ENCODE measurements around the gene DCC.

DCC gene, protein sequence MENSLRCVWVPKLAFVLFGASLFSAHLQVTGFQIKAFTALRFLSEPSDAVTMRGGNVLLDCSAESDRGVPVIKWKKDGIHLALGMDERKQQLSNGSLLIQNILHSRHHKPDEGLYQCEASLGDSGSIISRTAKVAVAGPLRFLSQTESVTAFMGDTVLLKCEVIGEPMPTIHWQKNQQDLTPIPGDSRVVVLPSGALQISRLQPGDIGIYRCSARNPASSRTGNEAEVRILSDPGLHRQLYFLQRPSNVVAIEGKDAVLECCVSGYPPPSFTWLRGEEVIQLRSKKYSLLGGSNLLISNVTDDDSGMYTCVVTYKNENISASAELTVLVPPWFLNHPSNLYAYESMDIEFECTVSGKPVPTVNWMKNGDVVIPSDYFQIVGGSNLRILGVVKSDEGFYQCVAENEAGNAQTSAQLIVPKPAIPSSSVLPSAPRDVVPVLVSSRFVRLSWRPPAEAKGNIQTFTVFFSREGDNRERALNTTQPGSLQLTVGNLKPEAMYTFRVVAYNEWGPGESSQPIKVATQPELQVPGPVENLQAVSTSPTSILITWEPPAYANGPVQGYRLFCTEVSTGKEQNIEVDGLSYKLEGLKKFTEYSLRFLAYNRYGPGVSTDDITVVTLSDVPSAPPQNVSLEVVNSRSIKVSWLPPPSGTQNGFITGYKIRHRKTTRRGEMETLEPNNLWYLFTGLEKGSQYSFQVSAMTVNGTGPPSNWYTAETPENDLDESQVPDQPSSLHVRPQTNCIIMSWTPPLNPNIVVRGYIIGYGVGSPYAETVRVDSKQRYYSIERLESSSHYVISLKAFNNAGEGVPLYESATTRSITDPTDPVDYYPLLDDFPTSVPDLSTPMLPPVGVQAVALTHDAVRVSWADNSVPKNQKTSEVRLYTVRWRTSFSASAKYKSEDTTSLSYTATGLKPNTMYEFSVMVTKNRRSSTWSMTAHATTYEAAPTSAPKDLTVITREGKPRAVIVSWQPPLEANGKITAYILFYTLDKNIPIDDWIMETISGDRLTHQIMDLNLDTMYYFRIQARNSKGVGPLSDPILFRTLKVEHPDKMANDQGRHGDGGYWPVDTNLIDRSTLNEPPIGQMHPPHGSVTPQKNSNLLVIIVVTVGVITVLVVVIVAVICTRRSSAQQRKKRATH (N-terminal part only)

GRCh38 chr18:52339891-52340371, at the start of gene DCC:
DCC (plus strand) TSS chr18:52340197; CDS start chr18:52340788, 591 bp downstream.
- no peak for DNase-seq (ENCODE audit: low spot score)

GRCh38 chr18:52310651-52311050, 29.3 kb upstream of the DCC start:
- no peak for DNase-seq (ENCODE audit: low spot score)

DNA sequence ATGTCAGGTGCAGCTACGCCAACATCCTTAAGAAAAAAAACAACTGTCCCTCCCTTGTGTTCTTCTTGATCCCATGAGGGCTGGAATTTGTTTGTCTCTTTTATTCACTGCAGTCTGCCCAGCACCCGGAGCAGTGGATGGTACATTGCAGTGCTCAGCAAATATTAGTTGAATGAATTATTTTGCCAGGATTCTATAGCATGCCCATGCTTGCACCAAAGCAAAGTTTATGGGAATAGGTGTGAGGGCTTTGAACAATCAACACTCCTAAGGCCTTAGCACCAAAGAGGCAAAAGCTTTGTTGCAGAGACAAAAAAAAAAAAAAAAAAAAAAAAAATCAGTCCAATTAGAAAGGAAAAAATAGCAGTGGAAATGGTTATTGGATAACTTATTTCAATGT, 28.7 kb upstream of the DCC start:
- DNase-seq (ENCODE audit: low spot score), result no peak

- no peak for DNase-seq (ENCODE audit: low spot score)
Measured at GRCh38 chr18:52312346-52312745, 27.7 kb upstream of the DCC start.

GRCh38 chr18:52313213-52313612, 26.8 kb upstream of the DCC start:
- no peak for DNase-seq (ENCODE audit: low spot score)

DNA sequence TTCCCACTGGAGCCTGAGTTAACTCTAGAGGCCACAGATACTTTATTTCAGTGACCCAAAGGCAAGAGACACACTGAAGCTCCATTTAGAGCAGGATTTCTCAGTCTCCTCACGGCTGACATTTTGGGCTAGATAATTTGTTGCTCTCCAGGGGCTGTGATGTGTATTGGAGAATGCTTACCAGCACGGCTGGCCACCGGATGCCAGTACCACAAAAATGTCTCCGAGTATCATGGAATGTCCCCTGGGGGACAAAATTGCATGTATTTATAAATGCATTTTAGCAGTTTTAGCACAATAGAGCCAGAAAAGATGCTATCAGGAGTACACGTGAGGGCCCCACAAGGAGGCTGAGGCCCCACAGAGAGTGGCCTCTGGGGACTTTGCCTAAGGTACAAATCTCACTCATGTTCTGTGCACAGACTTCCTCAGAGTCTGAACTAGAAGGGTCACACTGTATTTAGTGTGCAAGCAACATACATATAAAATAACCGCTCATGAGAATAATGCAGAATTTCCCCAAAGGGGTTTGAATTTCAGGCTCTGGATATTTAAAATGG, 20.5 kb upstream of the DCC start:
- no peak for DNase-seq (ENCODE audit: low spot score)

DNA sequence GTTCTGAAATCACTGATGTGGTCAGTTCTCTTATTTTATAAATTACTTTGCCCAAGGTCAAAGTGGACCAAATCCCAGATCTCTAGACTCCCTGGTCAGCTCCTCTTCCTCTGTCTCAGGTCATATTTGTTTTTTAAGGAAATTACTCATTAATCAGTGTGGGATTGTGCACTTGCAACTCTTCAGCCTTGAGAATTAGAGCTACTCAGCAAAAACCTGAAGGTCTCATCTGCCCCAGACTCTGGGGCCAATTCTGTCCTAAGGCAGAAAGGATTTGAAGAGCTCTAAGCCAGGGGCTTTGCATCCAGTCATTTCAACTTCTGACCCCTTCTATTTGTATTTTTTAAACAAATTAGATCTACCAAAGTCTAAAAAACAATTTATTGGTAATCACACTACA, 17.7 kb upstream of the DCC start:
- no peak for DNase-seq (ENCODE audit: low spot score)

DNA sequence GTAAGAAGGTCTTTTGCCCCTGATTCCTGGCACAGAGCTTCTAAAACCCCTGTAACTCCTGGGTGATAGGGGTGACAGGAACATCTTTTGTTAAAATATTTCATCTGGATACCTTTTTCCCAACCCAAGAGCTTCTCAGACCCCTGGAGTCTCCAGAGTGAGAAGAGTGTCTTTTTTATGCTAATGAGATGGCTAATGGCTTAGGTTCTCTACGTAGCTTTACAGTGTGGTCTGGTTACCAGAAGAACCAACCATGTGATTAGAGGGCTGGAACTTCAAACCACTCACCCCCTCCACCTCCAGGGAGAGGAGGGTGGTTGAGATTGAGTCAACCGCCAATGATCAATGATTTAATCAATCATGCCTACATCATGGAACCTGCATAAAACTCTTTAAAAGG, 16.2 kb upstream of the DCC start:
- DNase-seq (ENCODE audit: low spot score), result no peak

- no peak for DNase-seq (ENCODE audit: low spot score)
Measured at GRCh38 chr18:52325997-52326396, 14.0 kb upstream of the DCC start.

- DNase-seq (ENCODE audit: low spot score), result no peak
Measured at GRCh38 chr18:52333860-52334259, 6.1 kb upstream of the DCC start.

DNA sequence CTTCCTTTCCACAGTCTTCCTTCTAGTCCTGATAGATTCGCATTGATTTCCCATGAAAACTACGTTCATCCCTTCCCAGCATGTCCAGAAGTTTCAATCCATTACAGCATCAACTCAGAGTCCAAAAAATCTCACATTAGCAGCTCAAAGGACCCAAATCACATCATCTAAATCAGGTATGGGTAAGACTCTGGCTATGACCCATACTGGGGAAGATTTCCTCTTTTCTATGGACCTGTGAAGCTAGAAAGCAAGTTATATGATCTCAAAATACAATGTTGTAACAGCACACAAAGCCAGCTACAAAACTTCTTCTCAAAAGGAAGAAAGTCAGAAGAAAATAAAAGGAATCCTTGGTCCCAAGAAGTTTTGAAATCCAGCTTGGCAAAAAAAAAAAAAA, 5.7 kb upstream of the DCC start:
- DNase-seq (ENCODE audit: low spot score), result no peak

GRCh38 chr18:52334896-52335295, 5.1 kb upstream of the DCC start:
- no peak for DNase-seq (ENCODE audit: low spot score)

DNA sequence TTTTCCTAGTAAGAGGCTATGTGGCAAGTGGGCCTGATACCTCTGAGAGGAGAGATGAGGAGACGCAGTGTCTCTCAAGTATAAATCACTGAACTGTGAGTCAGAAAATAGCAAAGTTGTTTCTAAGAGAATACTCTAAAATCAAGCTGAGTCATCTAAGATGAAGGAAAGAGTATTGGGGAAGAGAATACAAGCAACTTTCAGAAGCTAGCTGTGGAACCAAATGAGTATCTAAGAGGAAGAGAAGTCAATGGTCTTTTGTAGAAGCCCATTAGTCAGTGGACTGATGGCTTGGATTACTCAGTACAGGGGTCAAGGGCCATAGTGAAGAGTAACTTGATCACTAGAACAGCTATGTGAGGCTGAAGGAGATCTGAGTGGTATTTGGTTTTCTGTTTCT, 2.7 kb upstream of the DCC start:
- DNase-seq (ENCODE audit: low spot score), result no peak

DNA sequence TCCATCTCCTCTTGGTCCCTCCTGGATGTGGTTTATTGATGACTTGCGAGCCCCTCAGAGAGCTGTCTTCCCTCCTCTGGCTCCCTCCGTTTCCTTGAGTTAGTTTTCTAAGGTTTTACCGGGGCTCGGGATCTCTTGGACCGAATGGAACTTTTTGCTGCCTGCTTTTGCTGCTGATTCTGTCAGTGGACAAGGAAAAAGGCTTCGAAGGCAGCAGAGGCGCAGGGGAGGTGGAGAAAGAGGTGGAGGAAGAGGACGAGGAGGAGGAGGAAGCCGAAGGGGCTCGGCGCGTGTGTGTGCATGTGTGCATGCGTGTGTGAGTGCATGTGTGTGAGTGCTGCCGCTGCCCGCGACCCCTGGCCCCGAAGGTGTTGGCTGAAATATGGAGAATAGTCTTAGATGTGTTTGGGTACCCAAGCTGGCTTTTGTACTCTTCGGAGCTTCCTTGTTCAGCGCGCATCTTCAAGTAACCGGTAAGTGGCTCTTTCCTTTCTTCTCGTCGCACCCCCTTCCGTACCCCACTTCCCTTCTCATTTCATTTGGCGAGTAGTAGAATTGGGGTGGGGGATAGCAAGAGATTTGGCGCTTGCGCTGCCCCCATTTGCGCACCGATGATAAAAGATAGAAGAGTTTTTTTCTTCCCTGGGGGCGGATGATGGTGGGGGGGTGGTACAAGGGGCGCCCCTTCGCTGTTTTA, 557 bp downstream of the DCC start:
- DNase-seq (ENCODE audit: low spot score), result no peak

DNA sequence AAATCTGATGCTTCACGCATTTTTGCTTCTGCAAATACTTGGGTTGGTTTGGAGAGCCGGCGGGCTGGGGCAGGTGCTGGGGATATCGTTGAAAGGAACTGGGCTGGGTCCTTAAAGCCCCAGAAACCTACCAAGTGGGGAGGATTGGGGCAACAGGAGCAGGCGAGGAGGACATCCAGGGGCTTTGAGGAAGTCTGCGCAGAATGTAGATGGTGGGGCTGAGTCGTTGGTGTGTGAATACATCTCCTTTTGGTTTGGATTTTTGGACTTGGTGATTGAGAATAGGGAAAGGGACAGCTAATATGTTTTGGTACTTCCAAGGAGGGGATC, 1.1 kb downstream of the DCC start:
- no peak for DNase-seq (ENCODE audit: low spot score)

DNA sequence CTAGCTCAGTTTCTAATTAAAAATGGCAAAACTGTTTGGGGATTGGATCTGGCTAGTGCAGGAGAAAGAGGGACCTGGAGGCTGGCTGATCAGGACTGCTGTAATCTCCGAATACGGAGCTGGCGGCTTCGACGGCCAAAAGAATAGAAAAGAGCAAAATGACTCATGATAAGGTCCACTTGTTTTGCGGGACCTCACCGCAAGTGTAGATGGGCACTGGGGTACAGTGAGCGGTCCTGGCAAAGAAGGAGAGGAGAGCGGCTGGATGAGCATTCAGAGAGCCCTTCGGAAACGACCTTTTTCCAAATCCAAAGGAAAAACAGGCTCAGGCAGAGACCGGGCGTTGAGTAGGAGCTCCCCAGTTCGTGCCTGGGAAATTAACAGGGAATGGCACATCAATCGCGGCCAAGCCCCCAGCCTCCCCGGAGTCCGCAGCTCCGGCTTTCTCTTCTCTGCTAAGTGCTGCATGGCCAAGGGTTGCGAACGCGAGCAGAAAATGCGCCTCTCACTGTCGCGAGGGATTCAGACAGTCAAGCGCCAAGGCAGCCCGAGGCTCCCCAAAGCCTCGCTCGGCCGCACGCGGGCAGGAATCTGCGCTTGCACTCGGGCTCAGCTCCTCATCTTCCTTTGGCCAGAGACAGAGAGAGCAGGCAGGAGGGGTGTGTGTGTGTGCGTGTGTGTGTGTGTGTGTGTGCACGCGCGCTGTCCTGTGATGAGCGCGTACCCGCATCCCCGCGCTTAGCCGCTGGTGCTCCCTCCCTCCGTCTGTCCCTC, 1.8 kb downstream of the DCC start:
- DNase-seq (ENCODE audit: low spot score), result no peak

DNA sequence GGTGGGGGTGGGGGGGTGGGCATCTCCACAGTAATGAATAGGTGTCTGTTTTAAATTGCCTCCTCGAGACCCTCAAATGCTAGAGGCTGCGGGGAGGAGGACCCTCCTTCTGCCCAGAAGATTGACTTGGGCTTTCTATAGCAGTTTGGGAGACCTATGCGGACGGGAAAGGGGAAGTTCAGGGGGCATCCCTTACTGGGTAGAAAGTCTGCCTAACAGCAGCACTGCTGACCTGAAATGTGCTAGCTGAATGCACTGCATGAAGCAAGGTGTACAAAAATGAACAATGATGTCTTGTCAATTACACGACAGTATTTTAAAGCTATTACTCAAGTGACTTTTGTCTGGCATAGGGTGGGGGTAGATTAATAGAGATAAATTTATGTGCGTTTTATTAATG, 2.5 kb downstream of the DCC start:
- DNase-seq (ENCODE audit: low spot score), result no peak

DNA sequence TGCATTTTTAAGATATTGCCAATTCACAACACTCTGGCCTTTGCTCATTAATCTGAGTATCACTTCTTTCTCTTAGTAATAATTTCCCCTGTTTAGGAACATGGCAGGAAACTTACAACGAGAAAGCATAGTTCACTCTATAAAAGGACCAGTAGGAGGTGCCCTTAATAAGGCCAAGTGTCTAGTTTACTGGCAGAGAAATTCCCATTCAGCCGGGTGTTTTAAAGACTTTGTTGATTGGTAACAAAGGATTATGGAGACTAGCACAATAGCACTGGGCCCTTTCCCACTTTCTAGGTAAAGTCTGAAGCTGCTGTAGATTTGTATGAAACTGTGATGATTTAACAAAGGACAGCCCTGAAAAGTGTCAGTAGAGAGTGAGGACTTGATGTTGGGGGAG, 3.1 kb downstream of the DCC start:
- DNase-seq (ENCODE audit: low spot score), result no peak

- no peak for DNase-seq (ENCODE audit: low spot score)
Measured at GRCh38 chr18:52343731-52344340, 3.8 kb downstream of the DCC start.

GRCh38 chr18:52344881-52345280, 4.9 kb downstream of the DCC start:
- DNase-seq (ENCODE audit: low spot score), result no peak

- DNase-seq (ENCODE audit: low spot score), result no peak
Measured at GRCh38 chr18:52345428-52345827, 5.4 kb downstream of the DCC start.

Data from CD4-positive, alpha-beta T cell treated with Interleukin-6 at 100 ng/mL for 8 hours (primary cell).